Keratinocyte (primary cell): ENCODE data around the gene TPM1. TPM values are rescaled to one million over a fixed set of nuclear protein-coding genes. Genes with fewer than 3 reads are reported as not detected.

Source experiments
- DNase-seq: peaks from one replicate; pipeline ENCODE4 v3.0.0-alpha.2; 2011; ENCODE audit warnings: low read depth, missing footprints, low spot score
- FAIRE-seq: peaks from 2 replicates; lab custom pipeline; 2011; peaks lifted over from hg19 to GRCh38; lab: Jason Lieb, UNC
- H2AFZ ChIP-seq: 2 replicates; pipeline ENCODE4 v1.6.0; 2012; ENCODE audit warnings: low read length, control low read depth, inconsistent platforms; ENCODE audit not compliant: control insufficient read depth
- H3K27ac ChIP-seq: 2 replicates; pipeline ENCODE4 v1.5.1; 2011; ENCODE audit warnings: low read length; ENCODE audit not compliant: control insufficient read depth, insufficient read depth
- H3K27me3 ChIP-seq: 3 replicates; pipeline ENCODE4 v1.6.0; 2011; ENCODE audit warnings: low read length; ENCODE audit not compliant: control insufficient read depth, insufficient read depth; ENCODE audit errors: extremely low read depth
- H3K36me3 ChIP-seq, 2 experiments: 2 replicates in 1 of 2; 3 replicates in 1 of 2; pipeline ENCODE4 v1.5.1; 2011; ENCODE audit warnings: low read length in 2 of 2, mild to moderate bottlenecking in 1 of 2; ENCODE audit not compliant: control insufficient read depth in 2 of 2, insufficient read depth in 2 of 2; ENCODE audit errors: extremely low read depth in 1 of 2
- H3K4me1 ChIP-seq: 3 replicates; pipeline ENCODE4 v1.5.1; 2011; ENCODE audit warnings: low read length; ENCODE audit not compliant: control insufficient read depth, insufficient read depth; ENCODE audit errors: extremely low read depth
- H3K4me2 ChIP-seq: 3 replicates; pipeline ENCODE4 v1.6.0; 2011; ENCODE audit warnings: low read depth, low read length; ENCODE audit not compliant: control insufficient read depth, insufficient read depth; ENCODE audit errors: extremely low read depth
- H3K4me3 ChIP-seq, 3 experiments: fragments of 200-600 bp in 1 of 3; sonication (generic) in 1 of 3; 2 replicates in 2 of 3; 3 replicates in 1 of 3; pipeline ENCODE4 v1.5.1; 2011 to 2016; ENCODE audit warnings: low read length in 3 of 3, mild to moderate bottlenecking in 3 of 3, control low read depth in 2 of 3, inconsistent platforms in 1 of 3, low read depth in 1 of 3, mixed read lengths in 1 of 3, mixed run types in 1 of 3, moderate library complexity in 1 of 3; ENCODE audit not compliant: control insufficient read depth in 2 of 3, insufficient read depth in 2 of 3; ENCODE audit errors: extremely low read depth in 1 of 3
- H3K79me2 ChIP-seq: 2 replicates; pipeline ENCODE4 v1.6.0; 2012; ENCODE audit warnings: low read length; ENCODE audit not compliant: control insufficient read depth, insufficient read depth
- H3K9ac ChIP-seq: 3 replicates; pipeline ENCODE4 v1.6.0; 2011; ENCODE audit warnings: low read length; ENCODE audit not compliant: control insufficient read depth, insufficient read depth; ENCODE audit errors: extremely low read depth
- H3K9me1 ChIP-seq: 3 replicates; pipeline ENCODE4 v1.6.0; 2011; ENCODE audit warnings: low read length; ENCODE audit not compliant: control insufficient read depth, insufficient read depth; ENCODE audit errors: extremely low read depth
- H3K9me3 ChIP-seq: 2 replicates; pipeline ENCODE4 v1.5.1; 2012; ENCODE audit warnings: low read depth, low read length; ENCODE audit not compliant: control insufficient read depth
- H4K20me1 ChIP-seq: 3 replicates; pipeline ENCODE4 v1.6.0; 2011; ENCODE audit warnings: low read length; ENCODE audit not compliant: control insufficient read depth, insufficient read depth; ENCODE audit errors: extremely low read depth
- CTCF ChIP-seq, 3 experiments: IDR thresholded peaks in 1 of 3; conservative IDR thresholded peaks in 1 of 3; optimal IDR thresholded peaks in 1 of 3; 2 replicates in 2 of 3; 3 replicates in 1 of 3; pipeline versions ENCODE3 to v1.5.1; 2011; ENCODE audit warnings: low read length in 3 of 3, mild to moderate bottlenecking in 3 of 3, moderate library complexity in 2 of 3, control low read depth in 1 of 3, inconsistent platforms in 1 of 3; ENCODE audit not compliant: insufficient read depth in 2 of 3; ENCODE audit errors: extremely low read depth in 1 of 3
- EZH2 ChIP-seq: IDR thresholded peaks from one replicate; pipeline ENCODE4 v1.6.1; 2012; ENCODE audit warnings: inconsistent platforms, mild to moderate bottlenecking, low read length, moderate library complexity
- dilution Hi-C: fragments of 300-500 bp; cut with MboI; formaldehyde crosslinking; loops from one replicate; pipeline ENCODE4 v1.7.0; 2020; ENCODE audit warnings: low sequenced_read_pairs; ENCODE audit not compliant: extremely low pct_ligation_motif_present
- polyA plus RNA-seq, 5 experiments: library from polyadenylated mRNA; depleted of rRNA in 3 of 5; stranded (reverse) in 3 of 5; stranded (forward) in 1 of 5; unstranded in 1 of 5; fragments of >200 nt; gene quantifications; 1 replicate in 1 of 5; 2 replicates in 3 of 5; 3 replicates in 1 of 5; pipeline versions ENCODE4 v1.2.1 to v1.2.3, GENCODE V29; 2011 to 2012; ENCODE audit warnings: missing spikeins in 2 of 5, low read depth in 1 of 5, low replicate concordance in 1 of 5

The TPM1 gene
- polyA plus RNA-seq, 1 donor (not counting 4 experiments of a cell fraction or from before 2014, with no cell fraction given) = 370 TPM

- peaks cover 0 to 9% of the 10 kb centered on the region in 2 experiments for H3K36me3 ChIP-seq
- peak overlapping the region; percentile 76 for H3K9ac ChIP-seq
- H4K20me1 ChIP-seq = no peaks in the 10 kb centered on the region
- peak overlapping the region; percentile 61 for H3K27ac ChIP-seq
- DNase-seq (no peak), FAIRE-seq (no peak)
- H3K9me1 ChIP-seq = no peaks in the 10 kb centered on the region
- TF ChIP-seq CTCF (optimal IDR thresholded peaks at IDR 0.05 in 1 of 3, IDR thresholded peaks at IDR 0.05 in 1 of 3, conservative IDR thresholded peaks at IDR 0.05 in 1 of 3; ENCODE audit: extremely low read depth in 1 of 3, insufficient read depth in 2 of 3, low read length in 3 of 3) (no peak), EZH2 (no peak)
- peak overlapping the region; percentile 71 for H3K4me2 ChIP-seq
- H2AFZ ChIP-seq = no peak overlapping the region
- no peaks in the 10 kb centered on the region for H3K9me3 ChIP-seq
- dilution Hi-C loops = loop anchor here (25.0 kb wide), 1 partner anchor 285 kb away; no protein-coding TSS in a partner anchor
- H3K79me2 ChIP-seq = peaks cover 55% of the 10 kb centered on the region
- peaks cover 57% of the 10 kb centered on the region for H3K4me1 ChIP-seq
- H3K4me3 ChIP-seq = peak overlapping the region; percentile 48 to 93 (median 71)
- no peaks in the 10 kb centered on the region for H3K27me3 ChIP-seq
Measured at GRCh38 chr15:63046917-63047760, 4.6 kb downstream of the TPM1 start.

- DNase-seq = no peak
- Histone ChIP-seq H2AFZ (no peak overlapping the region), H3K36me3 (peaks cover 0 to 9% of the 10 kb centered on the region in 2 experiments), H4K20me1 (no peaks in the 10 kb centered on the region), H3K9ac (peak overlapping the region; percentile 76), H3K4me3 (peak overlapping the region; percentile 48 to 93 (median 71)), H3K79me2 (peaks cover 56% of the 10 kb centered on the region), H3K9me3 (no peaks in the 10 kb centered on the region), H3K4me2 (peak overlapping the region; percentile 71), H3K27me3 (no peaks in the 10 kb centered on the region), H3K4me1 (peaks cover 57% of the 10 kb centered on the region), H3K9me1 (no peaks in the 10 kb centered on the region), H3K27ac (peak overlapping the region; percentile 61)
- TF ChIP-seq CTCF (optimal IDR thresholded peaks at IDR 0.05 in 1 of 3, IDR thresholded peaks at IDR 0.05 in 1 of 3, conservative IDR thresholded peaks at IDR 0.05 in 1 of 3; ENCODE audit: extremely low read depth in 1 of 3, insufficient read depth in 2 of 3, low read length in 3 of 3) = no peak
- no peak for TF ChIP-seq EZH2
- dilution Hi-C loops = loop anchor here (25.0 kb wide), 1 partner anchor 285 kb away; no protein-coding TSS in a partner anchor
- no peak for FAIRE-seq
Measured at GRCh38 chr15:63047792-63048114, 5.2 kb downstream of the TPM1 start.
